HUES6 (cell line): ENCODE data around the gene SEPTIN2.

Experiments used
- H3K27ac ChIP-seq: 2 replicates; pipeline ENCODE4 v1.7.0; 2013; ENCODE audit warnings: low read depth, mild to moderate bottlenecking, low read length, inconsistent platforms
- H3K27me3 ChIP-seq: 2 replicates; pipeline ENCODE4 v1.6.1; 2013; ENCODE audit warnings: low read length; ENCODE audit not compliant: control insufficient read depth, insufficient read depth
- H3K36me3 ChIP-seq: 2 replicates; pipeline ENCODE4 v1.6.1; 2013; ENCODE audit warnings: low read length; ENCODE audit not compliant: control insufficient read depth, insufficient read depth
- H3K4me1 ChIP-seq: 2 replicates; pipeline ENCODE4 v1.6.1; 2013; ENCODE audit warnings: low read length; ENCODE audit not compliant: control insufficient read depth, insufficient read depth
- H3K4me3 ChIP-seq: 2 replicates; pipeline ENCODE4 v1.5.1; 2013; ENCODE audit warnings: low read depth, low read length
- H3K9ac ChIP-seq: one replicate; pipeline ENCODE4 v1.6.1; 2013; ENCODE audit warnings: mild to moderate bottlenecking, low read length
- H3K9me3 ChIP-seq: 2 replicates; pipeline ENCODE4 v1.6.1; 2013; ENCODE audit warnings: low read depth, low read length; ENCODE audit not compliant: control insufficient read depth, insufficient read depth

The SEPTIN2 gene

GRCh38 chr2:241334813-241335212, 19.1 kb downstream of the SEPTIN2 start:
- Histone ChIP-seq H3K4me3 (no peak overlapping the region), H3K4me1 (no peaks in the 10 kb centered on the region), H3K9me3 (no peaks in the 10 kb centered on the region), H3K9ac (no peak overlapping the region), H3K27ac (no peak overlapping the region), H3K36me3 (peaks cover 84% of the 10 kb centered on the region), H3K27me3 (no peaks in the 10 kb centered on the region)

- H3K27ac ChIP-seq, result no peak overlapping the region
- H3K9ac ChIP-seq, result no peak overlapping the region
- H3K36me3 ChIP-seq, result peaks cover 93% of the 10 kb centered on the region
- no peak overlapping the region for H3K4me3 ChIP-seq
- H3K27me3 ChIP-seq, result no peaks in the 10 kb centered on the region
- no peaks in the 10 kb centered on the region for H3K4me1 ChIP-seq
- H3K9me3 ChIP-seq, result no peaks in the 10 kb centered on the region
Measured at GRCh38 chr2:241339839-241340630, 24.3 kb downstream of the SEPTIN2 start.

- H3K27ac ChIP-seq, result no peak overlapping the region
- H3K4me3 ChIP-seq, result no peak overlapping the region
- H3K9me3 ChIP-seq, result no peaks in the 10 kb centered on the region
- H3K27me3 ChIP-seq, result no peaks in the 10 kb centered on the region
- peaks cover 93% of the 10 kb centered on the region for H3K36me3 ChIP-seq
- no peaks in the 10 kb centered on the region for H3K4me1 ChIP-seq
- no peak overlapping the region for H3K9ac ChIP-seq
Measured at GRCh38 chr2:241340631-241341163, 25.0 kb downstream of the SEPTIN2 start.

GRCh38 chr2:241344925-241345651, 29.4 kb downstream of the SEPTIN2 start:
- no peaks in the 10 kb centered on the region for H3K9me3 ChIP-seq
- H3K27me3 ChIP-seq, result no peaks in the 10 kb centered on the region
- no peaks in the 10 kb centered on the region for H3K4me1 ChIP-seq
- peaks cover 98% of the 10 kb centered on the region for H3K36me3 ChIP-seq
- H3K9ac ChIP-seq, result no peak overlapping the region
- H3K27ac ChIP-seq, result no peak overlapping the region
- no peak overlapping the region for H3K4me3 ChIP-seq

- Histone ChIP-seq H3K36me3 (peaks cover 94% of the 10 kb centered on the region), H3K27me3 (no peaks in the 10 kb centered on the region), H3K9ac (no peak overlapping the region), H3K4me1 (peaks cover 9% of the 10 kb centered on the region), H3K4me3 (no peak overlapping the region), H3K27ac (no peak overlapping the region), H3K9me3 (no peaks in the 10 kb centered on the region)
Measured at GRCh38 chr2:241349941-241350340, 34.2 kb downstream of the SEPTIN2 start.

GRCh38 chr2:241350530-241350877, 34.8 kb downstream of the SEPTIN2 start:
- Histone ChIP-seq H3K27ac (no peak overlapping the region), H3K4me1 (peaks cover 12% of the 10 kb centered on the region), H3K4me3 (no peak overlapping the region), H3K36me3 (peaks cover 88% of the 10 kb centered on the region), H3K9me3 (no peaks in the 10 kb centered on the region), H3K9ac (no peak overlapping the region), H3K27me3 (no peaks in the 10 kb centered on the region)

GRCh38 chr2:241350878-241351639, 35.3 kb downstream of the SEPTIN2 start:
- H3K27ac ChIP-seq, result no peak overlapping the region
- peaks cover 12% of the 10 kb centered on the region for H3K4me1 ChIP-seq
- no peak overlapping the region for H3K9ac ChIP-seq
- H3K4me3 ChIP-seq, result no peak overlapping the region
- no peaks in the 10 kb centered on the region for H3K27me3 ChIP-seq
- H3K36me3 ChIP-seq, result peaks cover 83% of the 10 kb centered on the region
- H3K9me3 ChIP-seq, result no peaks in the 10 kb centered on the region

GRCh38 chr2:241351640-241352031, 35.9 kb downstream of the SEPTIN2 start:
- Histone ChIP-seq H3K9me3 (no peaks in the 10 kb centered on the region), H3K27ac (no peak overlapping the region), H3K9ac (no peak overlapping the region), H3K36me3 (peaks cover 77% of the 10 kb centered on the region), H3K27me3 (no peaks in the 10 kb centered on the region), H3K4me1 (peaks cover 12% of the 10 kb centered on the region), H3K4me3 (no peak overlapping the region)

- Histone ChIP-seq H3K27me3 (no peaks in the 10 kb centered on the region), H3K9me3 (no peaks in the 10 kb centered on the region), H3K4me3 (no peak overlapping the region), H3K27ac (no peak overlapping the region), H3K9ac (no peak overlapping the region), H3K4me1 (peaks cover 17% of the 10 kb centered on the region), H3K36me3 (peaks cover 71% of the 10 kb centered on the region)
Measured at GRCh38 chr2:241352227-241352626, 36.5 kb downstream of the SEPTIN2 start.

GRCh38 chr2:241354668-241355658, 39.2 kb downstream of the SEPTIN2 start:
- Histone ChIP-seq H3K4me1 (peaks cover 22% of the 10 kb centered on the region), H3K27me3 (no peaks in the 10 kb centered on the region), H3K9me3 (no peaks in the 10 kb centered on the region), H3K4me3 (peak overlapping the region; percentile 71), H3K27ac (peak overlapping the region; percentile 71; the same call in 1 of the 2 replicates), H3K9ac (peak overlapping the region; percentile 77), H3K36me3 (peaks cover 45% of the 10 kb centered on the region)
